HFFc6 (cell line): ENCODE data around the gene ZNF14. TPM values are rescaled to one million over a fixed set of nuclear protein-coding genes. Genes with fewer than 3 reads are reported as not detected.
A peak's percentile ranks its signal among the peaks of the same experiment; 100 is the strongest.

Experiments
- DNase-seq: peaks from one replicate; pipeline ENCODE4 v3.0.0-alpha.2; 2018
- H3K27ac Mint-ChIP-seq: 2 replicates; pipeline ENCODE4 v1.8.0; 2020; ENCODE audit warnings: mild to moderate bottlenecking, mixed read lengths
- H3K27me3 Mint-ChIP-seq: 2 replicates; pipeline ENCODE4 v1.8.0; 2021; ENCODE audit warnings: mild to moderate bottlenecking, moderate library complexity, mixed read lengths; ENCODE audit not compliant: insufficient read depth
- H3K36me3 Mint-ChIP-seq: 2 replicates; pipeline ENCODE4 v1.8.0; 2021; ENCODE audit warnings: low read depth, mixed read lengths
- H3K4me1 Mint-ChIP-seq: 2 replicates; pipeline ENCODE4 v1.8.0; 2020; ENCODE audit warnings: low read depth, mixed read lengths
- H3K4me3 Mint-ChIP-seq: 2 replicates; pipeline ENCODE4 v1.8.0; 2020; ENCODE audit warnings: mild to moderate bottlenecking, moderate library complexity, mixed read lengths
- H3K9me3 Mint-ChIP-seq: 2 replicates; pipeline ENCODE4 v1.8.0; 2020; ENCODE audit warnings: mild to moderate bottlenecking, mixed read lengths
- CTCF ChIP-seq: fragments of 200-600 bp; sonication (generic); IDR thresholded peaks from 2 replicates; pipeline ENCODE4 v1.5.0; 2021; ENCODE audit warnings: antibody characterized with exemption, mild to moderate bottlenecking
- total RNA-seq, 6 experiments: library from RNA; stranded (reverse); fragmentation: NEBNext Ultra II Directional; extraction: Animal tissue kit (Norgen Biotek cat#: 25700); gene quantifications; 2 replicates in 1 of 6; 3 replicates in 5 of 6; pipeline ENCODE4 v1.2.3, GENCODE V29; 2021

Gene ZNF14
- total RNA-seq, 6 experiments from 2014 or later = 2.2 to 3.1 (median 2.8) TPM

DNA sequence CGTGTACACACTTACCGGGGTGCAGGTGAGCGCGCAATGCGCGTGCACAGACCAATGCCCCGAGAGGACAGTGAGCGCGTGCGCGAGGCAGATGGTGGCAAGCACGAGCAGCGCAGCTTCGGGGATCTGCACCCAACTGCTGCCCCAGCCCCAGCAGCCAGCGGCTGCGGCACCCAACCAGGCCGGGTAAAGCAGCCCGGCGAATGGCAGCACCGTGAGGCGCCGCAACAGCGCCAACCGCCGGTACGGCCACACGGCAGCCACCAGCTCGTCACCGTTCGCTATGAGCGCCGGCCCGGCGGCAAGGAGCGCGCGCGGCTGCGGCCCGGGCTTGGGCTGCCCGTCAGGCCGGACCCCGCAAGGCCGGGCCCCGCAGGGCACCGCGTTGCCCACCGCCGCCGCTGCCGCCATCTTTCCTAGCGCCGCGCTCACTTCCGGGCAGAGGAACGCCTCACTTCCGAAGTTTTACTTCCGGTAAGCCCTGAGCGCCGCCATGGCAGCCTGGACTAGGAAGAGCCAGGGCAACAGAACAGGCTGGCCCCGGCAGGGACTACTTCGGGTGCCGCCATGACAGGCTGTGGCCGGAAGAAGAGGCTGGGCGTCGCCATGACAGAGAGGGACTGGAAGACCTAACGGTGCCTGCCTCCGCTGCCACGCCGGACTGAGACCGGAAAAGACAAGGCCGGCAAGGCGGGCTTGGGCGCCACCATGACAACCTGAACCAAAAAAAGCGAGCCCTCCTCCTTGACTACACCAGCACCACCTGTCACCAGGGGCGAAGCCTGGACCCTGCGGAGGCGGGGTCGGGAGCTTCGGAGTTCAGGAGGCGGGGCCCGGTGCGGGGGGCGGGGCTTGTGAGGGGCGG, 69.4 kb downstream of the ZNF14 start, which contains the start of gene ATP13A1:
ATP13A1 (minus strand) TSS at position 421 of the 865 bp plus-strand sequence; CDS start at position 411, 10 bp downstream.
- Mint-ChIP-seq H3K4me3 (peak within 1 kb of the TSS; percentile 94), H3K27me3 (no peaks in the 10 kb centered on the region; the same call in 1 of the 2 replicates), H3K36me3 (peaks cover 20% of the 10 kb centered on the region), H3K9me3 (0 out of 2 replicates have a peak, but pooled peaks cover 3% of the 10 kb centered on the region), H3K27ac (peak within 1 kb of the TSS; percentile 99), H3K4me1 (peaks cover 26% of the 10 kb centered on the region)
- DNase-seq = peak; percentile 96
- peak; percentile 58 for TF ChIP-seq CTCF

- Mint-ChIP-seq H3K4me3 (peak overlapping the region; percentile 87), H3K9me3 (no peaks in the 10 kb centered on the region), H3K4me1 (peaks cover 20% of the 10 kb centered on the region), H3K27me3 (no peaks in the 10 kb centered on the region; the same call in 1 of the 2 replicates), H3K36me3 (peaks cover 21% of the 10 kb centered on the region), H3K27ac (peak overlapping the region; percentile 85)
- no peak for DNase-seq
- no peak for TF ChIP-seq CTCF
These were observed 70.0 kb downstream of the ZNF14 start for GRCh38 chr19:19662871-19663255.

DNA sequence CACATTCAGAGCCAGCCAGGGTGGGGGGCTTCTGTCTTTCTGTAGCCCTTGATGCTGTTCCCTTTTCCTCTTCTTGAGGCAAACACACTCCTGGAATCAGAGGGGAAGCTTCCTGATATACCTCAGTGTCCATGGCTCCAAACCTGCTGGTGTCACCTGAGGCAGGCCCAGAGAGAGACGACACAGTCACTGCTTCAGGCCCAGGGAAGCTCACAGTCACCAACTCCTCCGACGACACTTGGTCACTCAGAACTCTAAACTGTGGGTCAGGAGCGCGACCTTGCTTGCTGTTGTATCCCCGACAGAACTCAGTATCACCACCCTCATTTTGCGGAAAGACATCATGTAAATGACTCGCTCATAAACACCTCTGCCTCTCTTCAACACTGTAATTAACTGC, 70.6 kb downstream of the ZNF14 start:
- peaks cover 21% of the 10 kb centered on the region for H3K36me3 Mint-ChIP-seq
- peaks cover 20% of the 10 kb centered on the region for H3K4me1 Mint-ChIP-seq

DNA sequence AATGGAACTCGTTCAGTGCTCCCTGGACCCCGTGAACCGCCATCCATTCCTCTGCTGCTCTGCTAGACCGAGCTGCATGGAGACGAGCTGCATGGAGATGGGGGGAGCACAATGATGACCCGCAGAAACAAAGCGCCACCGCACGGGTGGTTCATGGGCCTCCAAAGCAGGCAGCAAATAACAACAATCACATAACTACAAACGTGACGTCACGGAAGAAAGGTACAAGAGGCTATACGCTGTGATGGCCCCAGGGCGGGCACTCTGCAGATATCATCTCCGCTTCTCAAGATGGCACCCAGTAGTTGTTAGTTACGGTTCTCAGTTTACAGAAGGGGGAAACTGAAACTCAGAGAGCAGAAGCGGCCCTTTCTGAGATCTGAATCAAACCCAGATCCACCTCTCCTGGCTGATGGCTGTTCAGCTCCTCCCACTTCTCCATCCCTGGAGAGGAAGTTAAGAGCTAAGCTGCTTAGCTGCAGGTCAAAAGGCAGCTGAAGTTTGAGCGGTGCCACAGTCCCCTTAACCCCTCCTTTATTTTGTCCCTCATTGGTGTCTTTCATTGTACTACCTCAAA, 71.1 kb downstream of the ZNF14 start:
- Mint-ChIP-seq H3K4me3 (peak overlapping the region; percentile 87), H3K27ac (no peak overlapping the region), H3K4me1 (peaks cover 20% of the 10 kb centered on the region), H3K36me3 (peaks cover 21% of the 10 kb centered on the region), H3K27me3 (no peaks in the 10 kb centered on the region; the same call in 1 of the 2 replicates), H3K9me3 (no peaks in the 10 kb centered on the region)
- no peak for DNase-seq
- TF ChIP-seq CTCF = no peak

More for the DNA sequence above, 70.6 kb downstream of the ZNF14 start:
- no peak for DNase-seq
- H3K9me3 Mint-ChIP-seq = no peaks in the 10 kb centered on the region
- peak overlapping the region; percentile 87 for H3K4me3 Mint-ChIP-seq
- no peaks in the 10 kb centered on the region; the same call in 1 of the 2 replicates for H3K27me3 Mint-ChIP-seq
- H3K27ac Mint-ChIP-seq = peak overlapping the region; percentile 85
- no peak for TF ChIP-seq CTCF

GRCh38 chr19:19661141-19661674, 71.7 kb downstream of the ZNF14 start:
- no peak overlapping the region for H3K27ac Mint-ChIP-seq
- H3K9me3 Mint-ChIP-seq = no peaks in the 10 kb centered on the region
- H3K4me3 Mint-ChIP-seq = peak overlapping the region; percentile 87

More at GRCh38 chr19:19661141-19661674, 71.7 kb downstream of the ZNF14 start:
- no peak for TF ChIP-seq CTCF
- H3K27me3 Mint-ChIP-seq = no peaks in the 10 kb centered on the region; the same call in 1 of the 2 replicates
- H3K4me1 Mint-ChIP-seq = peaks cover 20% of the 10 kb centered on the region
- no peak for DNase-seq
- H3K36me3 Mint-ChIP-seq = peaks cover 21% of the 10 kb centered on the region

Other genes with a start within 250 kb of the ZNF14 start
- 1 to 10 TPM in 2 of 6 experiments, under 1 TPM in 4; 0.61 to 1.3 (median 0.92) TPM for gene TSSK6, start 217.6 kb downstream of the ZNF14 start, total RNA-seq
- 100 to 1,000 TPM; 266 to 393 (median 323) TPM for gene NDUFA13, start 216.9 kb downstream of the ZNF14 start, total RNA-seq
- gene YJEFN3, start 204.2 kb downstream of the ZNF14 start, total RNA-seq = 1 to 10 TPM; 1.4 to 2.5 (median 2.0) TPM
- gene CILP2, start 194.8 kb downstream of the ZNF14 start, total RNA-seq = under 1 TPM; 0.09 to 0.28 (median 0.15) TPM
- under 1 TPM in 5 of 6 experiments, not detected in 1; 0.23 to 0.40 (median 0.30) TPM for gene PBX4, start 114.4 kb downstream of the ZNF14 start, total RNA-seq
- 1 to 10 TPM; 2.6 to 4.2 (median 3.2) TPM for gene LPAR2, start 104.9 kb downstream of the ZNF14 start, total RNA-seq
- gene GMIP, start 89.5 kb downstream of the ZNF14 start, total RNA-seq = 10 to 100 TPM; 11.5 to 16.7 (median 13.9) TPM
- gene ATP13A1, start 69.4 kb downstream of the ZNF14 start, total RNA-seq = 10 to 100 TPM; 56.5 to 76.3 (median 61.3) TPM
- gene ZNF101, start 64.3 kb downstream of the ZNF14 start, total RNA-seq = 1 to 10 TPM; 6.8 to 8.5 (median 7.2) TPM
- gene ZNF506, start 88.6 kb upstream of the ZNF14 start, total RNA-seq = 1 to 10 TPM in 4 of 6 experiments, under 1 TPM in 2; 0.50 to 5.4 (median 4.5) TPM
- gene ZNF253, start 132.8 kb upstream of the ZNF14 start, total RNA-seq = 1 to 10 TPM; 2.9 to 4.4 (median 3.5) TPM
- gene ZNF93, start 167.8 kb upstream of the ZNF14 start, total RNA-seq = 1 to 10 TPM; 3.2 to 4.9 (median 4.2) TPM